NCI-H187 (cell line): ENCODE results near the gene SUMF1.

Experiments
- DNase-seq, 2 experiments: peaks; one replicate each; lab custom pipeline; 2025; lab: John Stamatoyannopoulos, UW

The SUMF1 gene

DNA sequence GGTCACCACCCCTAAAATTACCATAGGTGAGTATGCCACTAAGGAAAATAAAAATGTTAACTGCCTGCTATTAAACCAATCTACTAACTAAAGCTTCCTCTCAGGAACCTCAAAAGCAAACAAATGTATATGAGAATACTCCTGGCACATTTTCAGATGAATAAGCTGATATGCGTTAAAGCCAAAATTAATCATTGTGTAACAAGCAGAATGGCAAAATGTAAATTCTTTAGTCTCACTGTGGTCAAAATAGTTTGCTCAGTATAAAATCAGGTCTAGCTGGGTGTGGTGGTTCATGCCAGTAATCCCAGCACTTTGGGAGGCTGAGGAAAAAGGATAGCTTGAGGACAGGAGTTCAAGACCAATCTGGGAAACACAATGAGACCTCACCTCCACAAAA, 53.6 kb downstream of the SUMF1 start:
- no peak for DNase-seq

DNA sequence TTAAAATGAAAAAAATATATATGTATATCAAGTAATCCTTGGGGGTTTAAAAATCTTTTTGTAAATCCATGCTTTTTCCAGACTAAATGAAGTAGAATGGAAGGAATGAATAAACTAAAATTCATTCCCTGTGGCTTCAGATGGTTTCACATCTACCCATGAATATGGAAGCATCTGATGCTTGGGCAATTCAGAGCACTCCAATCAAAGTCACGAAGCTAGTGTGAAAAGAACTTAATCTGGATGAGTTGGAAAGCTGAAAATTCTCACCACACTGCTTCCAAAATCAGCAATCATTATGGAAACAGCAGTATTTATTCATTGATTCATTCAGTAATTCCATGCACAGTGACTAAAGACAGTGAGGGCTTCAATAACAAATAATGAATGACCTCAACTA, 55.2 kb downstream of the SUMF1 start:
- no peak for DNase-seq

DNA sequence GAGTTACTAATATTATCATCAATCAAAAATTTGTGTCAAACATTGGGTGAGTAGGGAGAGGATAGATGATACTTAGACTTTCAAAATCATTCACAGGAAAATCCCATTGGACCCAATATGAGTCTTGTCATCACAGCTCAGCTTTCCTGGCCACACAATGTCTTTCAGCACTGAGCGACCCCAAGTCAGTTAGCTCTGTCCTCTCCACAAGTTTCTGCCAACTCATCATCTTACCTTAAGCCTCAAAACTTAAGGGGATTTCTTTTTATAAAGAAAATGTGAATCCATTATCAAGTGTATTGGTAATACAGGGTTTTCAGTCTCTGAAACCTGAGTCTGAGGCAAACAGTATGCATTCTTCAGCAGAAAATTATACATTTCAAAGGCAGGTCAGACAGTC, 55.8 kb downstream of the SUMF1 start:
- no peak for DNase-seq

DNA sequence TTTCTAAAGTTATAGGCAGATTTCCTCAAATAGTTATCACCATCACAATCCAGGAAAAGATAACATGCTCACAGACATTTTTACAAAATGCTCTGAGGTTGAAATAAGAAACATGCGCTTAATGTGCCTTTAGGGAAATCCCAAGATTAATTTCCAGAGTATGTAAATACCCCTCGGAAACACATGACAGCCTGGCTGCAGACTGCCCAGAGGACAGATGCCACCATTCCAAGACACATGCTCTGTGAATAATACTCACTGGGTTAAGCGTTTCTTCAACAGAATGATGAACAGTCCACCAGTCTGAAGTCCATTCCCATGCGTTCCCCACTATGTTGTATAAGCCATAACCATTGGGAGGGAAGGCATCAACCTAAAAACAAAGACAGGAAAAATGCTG, 56.5 kb downstream of the SUMF1 start:
- no peak for DNase-seq

DNA sequence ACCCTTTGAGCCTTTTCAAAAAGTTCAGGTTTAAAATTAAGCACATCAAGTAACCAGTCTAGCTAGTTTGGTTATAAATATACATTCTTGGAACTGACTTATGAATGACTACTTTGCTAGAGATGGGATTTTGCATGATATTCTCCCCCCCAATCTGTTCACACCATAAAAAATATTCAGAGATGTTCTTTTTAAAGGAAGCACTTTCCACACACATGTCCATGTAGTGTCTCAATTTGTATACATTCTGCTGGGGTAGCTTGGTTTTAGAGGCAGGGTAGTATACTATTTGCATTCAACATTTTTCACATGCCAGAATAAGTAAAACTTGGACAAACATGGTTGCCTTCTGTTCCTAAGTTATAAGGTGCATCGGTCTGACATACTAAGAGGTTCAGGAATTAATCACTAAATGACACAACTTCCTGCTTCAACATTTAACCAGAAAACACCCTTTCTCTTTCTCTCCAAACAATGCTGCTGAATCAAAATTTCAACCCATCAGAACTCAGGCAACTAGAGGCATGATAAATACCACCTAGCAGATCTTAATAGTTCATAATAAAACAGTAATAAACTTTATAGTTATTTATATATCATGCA, 57.0 kb downstream of the SUMF1 start:
- DNase-seq, result no peak

DNA sequence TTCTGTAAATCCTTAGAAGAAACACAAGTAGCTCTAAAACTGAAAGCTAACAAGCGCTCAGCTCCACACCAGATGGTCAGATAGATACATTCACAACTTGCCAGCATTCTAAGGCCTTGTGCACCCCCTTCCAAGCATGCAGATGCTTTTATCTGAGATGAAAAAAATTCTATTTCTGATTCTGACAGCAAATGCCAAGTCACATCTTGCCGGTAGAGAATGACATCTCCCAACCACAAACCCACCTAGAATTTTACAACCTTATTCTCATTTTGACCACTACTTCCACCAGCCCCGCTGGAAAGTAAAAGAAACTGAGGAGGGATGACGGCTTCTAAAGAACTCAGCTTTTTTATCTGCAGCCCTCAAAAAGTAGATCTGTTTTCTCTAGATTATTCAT, 57.7 kb downstream of the SUMF1 start:
- no peak for DNase-seq

DNA sequence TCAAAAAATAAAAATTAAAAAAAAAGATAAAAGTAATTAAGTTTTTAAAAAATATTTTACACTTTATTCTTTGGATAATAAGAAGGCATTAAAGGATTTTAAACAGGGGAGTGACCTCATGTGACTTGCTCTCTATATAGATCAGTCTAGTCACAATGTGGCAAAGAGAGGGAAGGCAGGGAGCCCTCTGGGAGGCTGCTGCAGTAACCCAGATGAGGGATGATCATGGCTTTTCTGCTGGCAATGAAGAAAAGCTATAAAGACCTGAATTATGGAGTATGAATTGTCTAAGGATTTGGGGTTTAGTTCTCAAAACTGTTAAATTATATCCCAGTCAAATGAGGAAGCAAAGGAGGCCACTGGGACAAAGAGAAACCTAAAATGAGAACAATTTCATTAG, 58.1 kb downstream of the SUMF1 start:
- no peak for DNase-seq

DNA sequence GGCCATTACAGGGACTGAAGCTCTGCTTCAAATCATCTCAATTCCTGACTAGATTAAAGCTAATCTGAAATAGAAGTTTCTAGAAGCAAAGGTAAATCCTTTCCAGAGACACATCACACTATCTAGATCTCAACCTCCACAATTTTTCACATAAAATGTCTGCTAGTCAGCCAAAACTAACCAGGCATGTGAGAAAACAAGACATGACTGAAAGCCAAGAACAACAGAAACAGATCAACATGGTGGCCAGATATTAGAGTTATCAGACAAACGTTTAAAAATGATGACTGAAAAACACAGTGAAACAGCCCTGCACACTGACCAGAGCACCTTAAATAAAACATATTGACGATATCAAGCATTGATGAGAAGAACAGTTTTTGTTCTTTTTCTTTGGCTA, 59.1 kb downstream of the SUMF1 start:
- no peak for DNase-seq

DNA sequence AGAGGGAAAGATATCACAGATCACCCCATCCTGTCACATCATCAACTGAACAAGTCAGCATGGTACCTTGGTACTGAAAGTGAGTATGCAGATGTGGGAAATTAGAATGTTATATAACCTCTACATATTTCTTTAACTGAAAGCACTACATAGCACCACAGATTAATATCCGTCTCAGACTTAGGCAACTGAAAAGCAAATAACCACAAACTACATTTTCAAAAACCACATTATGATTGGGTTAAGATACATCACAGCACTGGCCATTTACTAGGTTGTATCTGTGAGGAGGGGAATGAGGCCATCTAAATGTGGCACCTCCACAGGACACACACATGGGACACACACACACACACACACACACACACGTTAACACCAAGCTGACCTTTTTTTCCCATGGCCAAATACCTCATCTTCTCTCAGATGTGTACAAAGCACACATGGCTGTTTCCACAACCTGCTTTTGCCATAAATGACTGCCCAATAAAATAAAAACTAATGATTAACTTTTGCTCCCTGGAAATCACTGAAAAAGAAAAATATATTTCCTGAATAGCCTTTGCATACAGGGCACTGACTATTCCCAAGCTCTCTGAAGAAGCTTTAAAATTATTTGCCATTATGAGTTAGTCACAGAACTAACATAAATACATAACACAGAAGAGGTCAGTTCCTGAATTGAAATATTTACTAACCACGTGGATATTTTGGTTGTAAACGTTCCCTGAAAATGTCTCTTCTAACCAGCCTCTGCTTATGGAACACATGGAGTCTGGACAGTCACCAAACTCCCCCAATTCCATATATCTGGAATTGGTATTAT, 60.1 kb downstream of the SUMF1 start:
- DNase-seq, result no peak

DNA sequence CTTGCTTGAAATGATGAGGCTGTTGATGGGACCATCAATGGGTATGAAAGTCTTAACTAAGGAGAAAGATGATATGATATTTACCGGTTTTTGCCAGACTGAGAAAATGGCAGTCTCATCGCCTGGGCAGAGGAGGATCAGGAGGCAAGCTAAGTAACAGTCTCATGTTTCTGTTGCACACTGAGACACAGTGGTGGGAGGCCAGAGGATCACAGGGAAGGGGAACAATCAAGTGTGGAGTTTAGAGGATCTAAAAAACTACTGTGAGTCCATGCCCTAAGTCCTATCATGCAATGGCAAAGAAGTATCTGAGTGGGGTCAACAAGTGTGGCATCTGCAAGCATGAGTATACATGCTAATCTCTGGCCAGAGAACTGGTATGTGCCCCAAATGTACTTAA, 62.2 kb downstream of the SUMF1 start:
- no peak for DNase-seq

DNA sequence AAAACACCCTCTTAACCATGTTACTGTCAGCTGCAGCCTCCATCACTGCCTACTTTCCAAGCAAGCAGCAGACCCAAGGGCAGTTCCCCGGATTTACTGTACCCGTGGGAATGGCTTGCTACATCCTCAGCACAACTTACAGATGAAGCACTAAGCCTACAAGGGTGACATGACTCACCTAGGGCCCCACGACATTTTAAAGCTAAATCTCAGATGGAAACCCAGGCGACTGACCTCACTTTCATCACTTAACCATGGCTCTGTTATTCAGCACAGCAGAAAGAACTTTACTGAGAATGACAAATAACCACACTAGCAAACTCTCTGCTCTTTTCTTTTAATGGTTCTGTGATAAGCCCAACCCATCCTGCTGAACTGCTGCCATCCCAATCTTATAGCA, 65.6 kb downstream of the SUMF1 start:
- no peak for DNase-seq

DNA sequence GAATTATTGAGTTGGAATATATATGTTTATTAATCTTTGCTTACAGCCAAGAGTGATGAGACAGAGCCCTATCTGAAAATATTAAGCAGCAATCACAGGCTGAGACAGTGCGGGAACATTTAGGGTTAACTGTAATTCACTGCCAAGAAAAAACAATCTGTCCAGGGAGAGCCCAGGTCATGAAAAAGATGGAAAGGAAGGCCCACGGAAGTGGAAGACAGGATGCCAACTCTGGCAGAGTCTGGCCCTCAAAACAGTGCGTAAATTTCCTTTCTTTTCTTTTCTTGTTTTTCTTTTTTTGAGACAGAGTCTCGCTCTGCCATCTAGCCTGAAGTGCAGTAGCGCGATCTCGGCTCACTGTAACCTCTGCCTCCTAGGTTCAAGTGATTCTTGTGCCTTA, 67.6 kb downstream of the SUMF1 start:
- no peak for DNase-seq

DNA sequence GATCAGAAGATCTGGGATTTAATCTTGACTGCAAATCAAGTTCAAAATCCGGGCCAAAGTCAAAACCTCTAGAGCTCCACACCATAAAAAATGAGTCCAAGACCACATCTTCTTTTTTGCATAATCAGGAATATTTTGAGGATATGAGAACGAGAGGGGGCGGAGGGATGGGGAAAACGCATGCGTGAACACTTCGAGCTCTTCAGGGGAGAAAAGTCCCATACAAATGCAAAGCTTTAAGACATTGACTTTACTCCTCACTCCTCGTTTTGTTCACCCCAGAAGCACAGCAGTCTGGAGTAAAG, 68.2 kb downstream of the SUMF1 start:
- DNase-seq, result no peak

DNA sequence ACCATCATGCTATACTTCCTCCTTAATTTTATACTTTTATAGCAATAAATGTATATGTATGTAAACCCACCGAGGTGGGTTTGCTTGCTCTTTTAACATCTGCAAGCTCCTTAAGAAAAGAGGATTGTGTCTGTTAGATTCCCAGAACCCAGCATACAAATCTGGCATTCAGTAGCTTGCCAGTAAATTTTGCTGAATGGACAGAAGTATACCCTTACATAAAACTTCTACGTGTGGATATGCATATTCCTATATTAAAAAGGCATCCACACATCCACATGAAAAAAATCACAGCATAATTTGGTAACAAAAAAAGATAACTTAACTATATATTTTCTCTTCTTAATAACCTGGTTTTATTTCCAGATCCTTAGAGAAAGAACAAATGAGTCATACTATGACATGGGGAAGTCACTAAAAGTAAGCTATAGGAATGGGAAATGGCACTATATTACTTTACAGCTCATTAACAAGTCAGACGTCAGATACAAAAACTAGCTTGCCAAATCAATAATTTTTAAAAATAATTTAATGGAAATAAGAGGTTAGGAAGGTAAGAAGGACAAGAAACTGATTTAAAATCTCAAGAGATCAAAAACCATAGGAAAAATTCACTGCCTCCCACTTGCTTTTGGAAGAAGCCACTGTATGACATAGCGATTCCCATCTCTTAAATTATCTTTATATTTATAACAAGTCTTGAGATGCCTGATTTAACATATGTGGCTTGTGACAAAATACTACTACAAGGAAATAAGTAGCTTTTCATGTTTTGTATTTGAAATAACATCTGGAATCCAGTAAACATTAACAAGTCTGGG, 68.7 kb downstream of the SUMF1 start:
- no peak for DNase-seq

DNA sequence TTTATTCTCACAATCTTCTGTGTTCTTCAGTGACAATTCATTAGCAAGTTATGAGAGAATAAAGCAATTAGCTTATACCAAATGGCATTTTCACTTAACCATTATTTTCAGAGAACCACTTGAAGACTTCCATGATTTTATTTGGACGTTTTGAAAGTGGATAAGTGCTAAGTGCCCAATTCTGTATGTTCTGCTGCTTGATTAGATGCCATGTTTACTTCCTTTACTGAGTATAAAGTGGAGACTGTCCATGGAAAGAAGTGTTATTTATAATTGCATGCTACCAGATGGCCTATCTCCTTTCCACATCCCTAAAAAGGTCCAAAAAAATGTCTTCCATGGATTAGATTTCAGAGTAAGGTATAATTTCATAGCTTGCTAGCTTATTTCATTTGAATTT, 69.6 kb downstream of the SUMF1 start:
- no peak for DNase-seq

DNA sequence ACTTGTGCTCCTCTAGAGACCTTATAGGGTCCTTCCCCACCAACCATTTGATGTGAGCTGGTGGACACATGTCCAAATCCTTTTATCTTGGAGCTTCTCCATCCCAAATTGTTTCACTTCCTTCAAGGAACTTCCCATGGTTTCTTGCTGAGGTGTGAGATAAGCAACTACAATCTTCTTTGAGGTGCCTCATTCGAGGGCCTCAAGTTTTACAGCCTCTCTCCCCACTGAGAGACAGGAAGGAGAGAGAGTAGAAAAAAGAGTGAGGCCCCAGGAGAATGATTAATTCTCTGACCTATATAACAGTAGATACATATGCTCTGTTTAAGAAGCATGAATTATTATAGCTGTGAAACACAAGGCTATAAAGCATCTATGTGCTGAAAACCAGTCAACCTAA, 70.5 kb downstream of the SUMF1 start:
- no peak for DNase-seq

DNA sequence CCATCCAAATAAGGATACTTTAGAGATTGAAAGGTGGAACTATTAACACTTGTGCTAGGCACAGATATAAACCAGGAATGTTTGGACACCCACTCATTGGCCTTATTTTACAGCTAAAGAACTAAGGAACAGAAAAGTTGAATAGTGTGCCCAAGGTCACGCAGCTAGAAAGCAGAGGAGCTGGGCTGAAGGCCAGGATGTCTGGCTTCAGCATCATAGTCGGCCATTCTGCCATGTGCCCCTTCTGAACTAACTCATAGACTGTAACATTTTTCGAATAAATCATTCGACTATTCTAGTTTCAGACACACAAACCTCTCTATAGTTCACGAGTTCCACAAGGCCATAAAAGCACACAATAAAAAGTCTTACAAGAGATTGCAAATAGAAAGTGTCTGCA, 71.1 kb downstream of the SUMF1 start:
- DNase-seq, result no peak

DNA sequence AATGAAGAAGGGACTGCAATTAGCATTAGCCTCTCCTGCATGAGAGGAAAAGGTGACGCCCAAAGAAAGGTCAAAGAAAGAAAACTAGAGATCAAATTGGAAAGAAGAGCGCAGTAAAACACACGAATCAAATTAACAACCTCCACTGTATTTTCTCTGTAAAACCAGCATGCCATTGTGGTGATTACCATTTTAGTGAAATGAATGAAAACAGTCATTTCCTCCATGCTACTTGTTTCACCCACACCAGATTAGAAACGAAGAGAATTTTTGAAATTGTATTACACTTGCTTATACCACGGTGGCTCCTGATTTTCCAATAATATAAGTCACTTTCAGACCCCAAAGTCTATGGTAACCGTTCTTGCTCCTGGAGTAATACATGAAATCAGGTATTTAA, 71.6 kb downstream of the SUMF1 start:
- DNase-seq, result no peak

DNA sequence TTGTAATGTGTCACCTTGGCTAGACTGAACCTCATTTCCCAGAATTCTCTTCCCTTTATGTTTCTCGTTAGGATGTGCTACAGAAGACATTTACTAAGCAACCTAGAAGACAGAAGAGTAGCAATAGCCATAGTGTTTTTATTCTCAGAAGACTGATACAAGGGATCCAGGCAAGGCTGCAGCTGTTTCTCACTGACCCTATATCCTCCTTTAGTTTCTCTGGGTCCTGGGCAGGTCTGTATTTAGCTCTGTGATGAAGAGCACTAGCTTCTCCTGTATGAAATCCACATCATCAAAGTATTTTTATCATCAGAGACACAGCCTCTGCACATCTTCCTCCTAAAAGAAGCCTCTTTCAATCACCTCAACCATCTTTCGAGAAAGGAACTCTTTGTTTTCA, 72.5 kb downstream of the SUMF1 start:
- DNase-seq, result no peak

DNA sequence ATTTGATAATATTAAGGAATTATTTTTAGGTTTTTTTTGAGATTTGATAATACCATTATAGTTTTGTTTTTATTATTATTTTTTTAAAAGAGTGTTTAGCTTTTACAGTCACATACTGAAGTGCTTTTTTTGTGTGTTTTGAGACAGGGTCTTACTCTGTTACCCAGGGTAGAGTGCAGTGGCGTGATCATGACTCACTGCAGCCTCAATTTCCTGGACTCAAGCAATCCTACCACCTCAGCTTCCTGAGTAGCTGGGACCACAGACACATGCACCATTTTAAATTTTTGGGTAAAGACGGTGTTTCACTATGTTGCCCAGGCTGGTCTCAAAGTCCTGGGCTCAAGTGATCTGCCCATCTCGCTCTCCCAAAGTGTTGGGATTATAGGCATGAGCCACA, 73.0 kb downstream of the SUMF1 start:
- DNase-seq, result no peak

DNA sequence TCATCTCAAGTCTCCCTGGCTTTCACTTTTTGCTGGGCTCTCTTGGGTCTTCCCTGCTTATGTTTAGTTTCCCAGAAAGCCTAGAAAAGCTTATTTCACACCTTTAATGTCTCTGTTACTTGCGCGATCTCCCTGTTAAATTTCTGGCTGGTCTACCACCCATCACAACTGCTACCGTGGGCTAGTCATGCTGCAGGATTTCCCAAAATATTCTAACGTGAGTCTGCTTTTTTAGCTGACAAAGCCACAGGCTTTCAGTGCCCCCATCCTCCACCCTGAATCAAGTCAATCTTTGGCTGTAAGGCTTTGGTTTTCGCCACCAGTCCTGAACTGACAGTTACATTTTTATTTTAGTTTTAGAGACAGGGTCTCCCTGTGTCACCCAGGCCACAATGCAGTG, 74.1 kb downstream of the SUMF1 start:
- no peak for DNase-seq

DNA sequence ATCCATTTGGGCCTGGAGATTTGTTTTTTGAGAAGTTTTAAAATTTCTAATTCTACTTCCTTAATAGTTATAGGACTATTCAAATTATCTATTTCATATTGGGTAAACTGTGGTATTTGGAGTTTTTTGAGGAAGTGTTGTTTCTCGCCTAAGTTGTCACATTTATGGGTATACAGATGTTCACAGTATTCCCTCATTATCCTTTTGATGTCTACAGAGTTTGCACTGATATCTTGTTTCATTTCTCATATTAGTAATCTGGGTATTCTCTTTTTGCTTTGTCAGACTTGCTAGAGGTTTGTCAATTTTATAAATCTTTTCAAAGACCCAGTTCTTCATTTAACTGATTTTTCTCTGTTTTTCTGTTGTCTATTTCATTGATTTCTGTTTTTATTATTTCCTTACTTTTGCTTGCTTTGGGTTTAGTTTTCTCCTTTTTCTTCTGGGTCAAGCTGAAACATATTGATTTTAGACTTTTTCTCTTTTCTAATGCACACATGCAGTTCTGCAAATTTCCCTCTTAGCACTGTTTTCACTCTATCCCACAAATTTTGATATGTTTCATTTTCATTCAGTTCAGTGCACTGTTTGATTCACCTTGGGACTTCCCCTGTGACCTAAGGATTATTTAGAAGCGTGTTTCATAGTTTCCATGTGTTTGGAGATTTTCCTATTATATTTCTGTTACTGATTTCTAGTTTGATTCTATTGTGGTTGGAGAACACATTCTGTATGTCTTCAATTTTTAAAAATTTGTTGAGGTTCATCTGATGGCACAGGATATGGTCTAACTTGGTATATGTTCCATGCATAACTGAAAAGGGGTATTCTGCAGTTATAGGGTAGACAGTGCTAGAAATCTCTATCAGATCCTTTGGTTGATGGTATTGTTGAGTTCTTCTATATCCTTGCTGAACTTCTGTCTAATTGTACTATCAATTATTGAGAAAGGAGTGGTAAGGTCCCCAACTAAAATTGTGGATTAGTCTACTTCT, 79.6 kb downstream of the SUMF1 start:
- no peak for DNase-seq
